ENCODE data around the gene PRKCZ.

Gene PRKCZ

DNA sequence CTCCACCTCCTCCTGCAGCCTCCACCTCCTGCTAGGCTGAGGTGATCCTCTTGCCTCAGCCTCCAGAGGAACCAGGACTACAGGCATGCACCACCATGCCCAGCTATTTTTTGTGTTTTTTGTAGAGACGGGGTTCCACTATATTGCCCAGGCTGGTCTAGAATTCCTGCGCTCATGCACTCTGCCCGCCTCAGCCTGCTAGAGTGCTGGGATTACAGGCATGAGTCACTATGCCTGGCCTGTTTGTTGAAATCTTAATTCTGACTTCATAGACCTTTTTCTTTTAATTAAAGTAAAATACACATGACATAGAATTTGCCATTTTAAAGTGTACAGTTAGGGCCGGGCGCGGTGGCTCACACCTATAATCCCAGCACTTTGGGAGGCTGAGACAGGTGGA lies 101.7 kb downstream of the PRKCZ start:
- TF ChIP-seq SUZ12 (IDR thresholded peaks at IDR 0.05; ENCODE audit: extremely low read depth, insufficient read depth, insufficient read length) (no peak), ZNF274 (IDR thresholded peaks at IDR 0.05; ENCODE audit: low read depth, low read length) (no peak), YY1 (IDR thresholded peaks at IDR 0.05; ENCODE audit: insufficient read depth, insufficient read length) (no peak)
- H3K9ac ChIP-seq (ENCODE audit: insufficient read length, low read depth) = no peak overlapping the region
- DNase-seq (ENCODE audit: low read depth, low spot score) = no peak
- no peaks in the 10 kb centered on the region for H3K27me3 ChIP-seq (ENCODE audit: insufficient read depth, insufficient read length)
- H3K9me3 ChIP-seq (ENCODE audit: insufficient read depth, low read length) = no peaks in the 10 kb centered on the region
- H3K36me3 ChIP-seq (ENCODE audit: insufficient read depth, insufficient read length, low read length) = peaks cover 50% of the 10 kb centered on the region
- peaks cover 3% of the 10 kb centered on the region for H3K4me1 ChIP-seq (ENCODE audit: insufficient read depth, insufficient read length)
- no peak overlapping the region for H3K4me3 ChIP-seq (ENCODE audit: insufficient read length, low read depth)

DNA sequence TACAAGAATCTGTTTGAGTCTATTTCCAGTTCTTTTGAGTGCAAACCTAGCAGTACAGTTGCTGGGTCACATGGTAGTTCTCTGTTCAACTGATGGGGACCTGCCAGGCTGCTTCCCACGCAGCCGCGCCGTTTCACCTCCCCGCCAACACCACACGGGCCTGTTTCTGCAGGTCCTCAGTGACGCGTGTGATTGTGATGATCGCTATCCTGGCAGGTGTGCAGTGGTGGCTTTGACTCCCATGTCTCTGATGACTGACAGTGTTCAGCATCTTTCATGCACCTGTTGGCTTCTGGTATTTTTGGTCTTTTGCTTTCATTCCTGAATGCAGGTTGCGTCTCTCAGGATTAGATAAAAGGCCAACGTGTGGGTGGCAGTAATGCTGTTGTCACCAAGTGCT lies 102.7 kb downstream of the PRKCZ start:
- peaks cover 48% of the 10 kb centered on the region for H3K36me3 ChIP-seq (ENCODE audit: insufficient read depth, insufficient read length, low read length)
- TF ChIP-seq YY1 (IDR thresholded peaks at IDR 0.05; ENCODE audit: insufficient read depth, insufficient read length) (no peak), SUZ12 (IDR thresholded peaks at IDR 0.05; ENCODE audit: extremely low read depth, insufficient read depth, insufficient read length) (no peak), ZNF274 (IDR thresholded peaks at IDR 0.05; ENCODE audit: low read depth, low read length) (no peak)
- H3K27me3 ChIP-seq (ENCODE audit: insufficient read depth, insufficient read length) = no peaks in the 10 kb centered on the region
- H3K4me3 ChIP-seq (ENCODE audit: insufficient read length, low read depth) = no peak overlapping the region
- DNase-seq (ENCODE audit: low read depth, low spot score) = no peak
- no peaks in the 10 kb centered on the region for H3K9me3 ChIP-seq (ENCODE audit: insufficient read depth, low read length)
- no peak overlapping the region for H3K9ac ChIP-seq (ENCODE audit: insufficient read length, low read depth)
- H3K4me1 ChIP-seq (ENCODE audit: insufficient read depth, insufficient read length) = peaks cover 3% of the 10 kb centered on the region

DNA sequence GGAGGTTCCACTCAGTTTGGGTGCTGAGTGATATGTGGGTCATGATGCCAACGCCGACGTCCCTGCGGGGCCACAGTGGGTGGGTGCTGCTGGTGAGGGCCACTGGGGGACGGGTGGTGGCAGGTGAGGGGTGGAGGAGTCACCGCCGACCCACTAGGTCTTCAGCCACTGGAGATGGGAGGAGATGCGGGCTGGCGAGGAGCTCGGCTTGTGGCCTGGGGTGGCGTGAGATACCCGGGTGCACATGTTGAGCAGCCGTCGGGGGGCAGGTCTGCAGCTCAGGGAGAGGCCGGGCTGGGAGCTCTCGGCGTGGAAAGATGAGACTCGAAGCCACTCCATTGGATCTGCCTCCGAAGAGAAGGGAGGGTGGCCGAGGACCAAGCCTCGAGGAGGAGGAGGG lies 103.8 kb downstream of the PRKCZ start:
- TF ChIP-seq SUZ12 (IDR thresholded peaks at IDR 0.05; ENCODE audit: extremely low read depth, insufficient read depth, insufficient read length) (no peak), ZNF274 (IDR thresholded peaks at IDR 0.05; ENCODE audit: low read depth, low read length) (no peak), YY1 (IDR thresholded peaks at IDR 0.05; ENCODE audit: insufficient read depth, insufficient read length) (no peak)
- no peak for DNase-seq (ENCODE audit: low read depth, low spot score)

DNA sequence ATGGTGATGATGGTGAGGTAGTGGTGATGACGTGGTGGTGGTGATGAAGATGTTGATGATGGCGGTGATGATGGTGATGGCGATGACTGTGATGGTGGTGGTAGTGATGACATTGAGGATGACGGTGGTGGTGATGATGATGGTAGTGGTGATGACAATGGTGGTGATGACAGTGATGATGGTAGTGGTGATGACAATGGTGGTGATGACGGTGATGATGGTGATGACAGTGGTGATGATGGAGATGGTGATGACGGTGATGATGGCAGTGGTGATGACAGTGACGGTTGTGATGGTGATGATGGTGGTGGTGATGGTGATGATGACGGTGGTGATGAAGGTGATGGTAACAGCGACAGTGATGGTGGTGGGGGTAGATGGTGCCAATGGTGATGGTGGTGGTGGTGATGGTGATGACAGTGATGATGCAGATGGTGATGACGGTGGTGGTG lies 105.0 kb downstream of the PRKCZ start:
- DNase-seq (ENCODE audit: low read depth, low spot score) = no peak
- Histone ChIP-seq H3K36me3 (ENCODE audit: insufficient read depth, insufficient read length, low read length) (peaks cover 43% of the 10 kb centered on the region), H3K9me3 (ENCODE audit: insufficient read depth, low read length) (no peaks in the 10 kb centered on the region), H3K4me3 (ENCODE audit: insufficient read length, low read depth) (no peak overlapping the region), H3K9ac (ENCODE audit: insufficient read length, low read depth) (no peak overlapping the region), H3K27me3 (ENCODE audit: insufficient read depth, insufficient read length) (no peaks in the 10 kb centered on the region), H3K4me1 (ENCODE audit: insufficient read depth, insufficient read length) (peaks cover under 1% of the 10 kb centered on the region)
- no peak for TF ChIP-seq SUZ12 (IDR thresholded peaks at IDR 0.05; ENCODE audit: extremely low read depth, insufficient read depth, insufficient read length)
- TF ChIP-seq ZNF274 (IDR thresholded peaks at IDR 0.05; ENCODE audit: low read depth, low read length) = no peak
- no peak for TF ChIP-seq YY1 (IDR thresholded peaks at IDR 0.05; ENCODE audit: insufficient read depth, insufficient read length)

More for the DNA sequence above, 103.8 kb downstream of the PRKCZ start:
- no peaks in the 10 kb centered on the region for H3K4me1 ChIP-seq (ENCODE audit: insufficient read depth, insufficient read length)
- no peak overlapping the region for H3K4me3 ChIP-seq (ENCODE audit: insufficient read length, low read depth)
- H3K36me3 ChIP-seq (ENCODE audit: insufficient read depth, insufficient read length, low read length) = peaks cover 40% of the 10 kb centered on the region
- H3K9me3 ChIP-seq (ENCODE audit: insufficient read depth, low read length) = no peaks in the 10 kb centered on the region
- H3K27me3 ChIP-seq (ENCODE audit: insufficient read depth, insufficient read length) = no peaks in the 10 kb centered on the region
- H3K9ac ChIP-seq (ENCODE audit: insufficient read length, low read depth) = no peak overlapping the region

DNA sequence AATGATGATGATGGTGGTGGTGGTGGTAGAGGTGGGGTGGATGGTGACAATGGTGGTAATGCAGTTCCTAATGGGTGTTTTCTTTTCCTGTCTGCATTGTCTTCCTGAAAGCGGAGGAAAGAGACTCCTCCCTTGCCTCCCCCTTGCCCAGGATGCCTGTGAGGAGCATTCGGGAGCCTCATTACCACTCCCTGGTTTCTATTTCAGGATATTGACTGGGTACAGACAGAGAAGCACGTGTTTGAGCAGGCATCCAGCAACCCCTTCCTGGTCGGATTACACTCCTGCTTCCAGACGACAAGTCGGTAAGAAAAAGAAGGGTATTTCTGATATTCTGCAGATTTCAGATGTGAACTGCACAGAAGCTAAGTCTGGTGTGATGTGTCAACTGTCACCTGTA lies 105.6 kb downstream of the PRKCZ start:
- no peak for DNase-seq (ENCODE audit: low read depth, low spot score)
- no peak overlapping the region for H3K9ac ChIP-seq (ENCODE audit: insufficient read length, low read depth)
- peaks cover 3% of the 10 kb centered on the region for H3K4me1 ChIP-seq (ENCODE audit: insufficient read depth, insufficient read length)
- H3K36me3 ChIP-seq (ENCODE audit: insufficient read depth, insufficient read length, low read length) = peaks cover 43% of the 10 kb centered on the region
- H3K27me3 ChIP-seq (ENCODE audit: insufficient read depth, insufficient read length) = no peaks in the 10 kb centered on the region
- no peaks in the 10 kb centered on the region for H3K9me3 ChIP-seq (ENCODE audit: insufficient read depth, low read length)
- TF ChIP-seq YY1 (IDR thresholded peaks at IDR 0.05; ENCODE audit: insufficient read depth, insufficient read length) (no peak), ZNF274 (IDR thresholded peaks at IDR 0.05; ENCODE audit: low read depth, low read length) (no peak), SUZ12 (IDR thresholded peaks at IDR 0.05; ENCODE audit: extremely low read depth, insufficient read depth, insufficient read length) (no peak)
- H3K4me3 ChIP-seq (ENCODE audit: insufficient read length, low read depth) = no peak overlapping the region

DNA sequence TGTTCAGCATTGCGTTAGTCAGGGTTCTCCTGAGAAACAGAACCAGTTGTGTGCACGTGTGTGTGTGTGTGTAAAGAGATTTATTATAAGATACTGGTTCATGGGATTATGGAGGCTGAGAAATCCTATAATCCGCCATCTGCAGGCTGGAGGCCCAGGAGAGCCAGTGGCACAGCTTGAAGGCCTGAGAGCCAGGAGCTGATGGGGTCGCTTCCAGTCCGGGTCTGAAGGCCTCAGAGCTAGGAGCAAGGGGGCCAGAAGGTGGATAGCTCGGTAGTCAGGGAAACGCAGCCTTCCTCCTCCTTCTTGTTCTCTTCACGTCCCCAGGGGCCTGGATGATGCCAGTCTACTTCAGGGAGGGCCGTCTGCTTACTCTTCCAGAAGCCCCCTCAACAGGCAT lies 106.7 kb downstream of the PRKCZ start:
- Histone ChIP-seq H3K27me3 (ENCODE audit: insufficient read depth, insufficient read length) (no peaks in the 10 kb centered on the region), H3K36me3 (ENCODE audit: insufficient read depth, insufficient read length, low read length) (peaks cover 36% of the 10 kb centered on the region)
- TF ChIP-seq ZNF274 (IDR thresholded peaks at IDR 0.05; ENCODE audit: low read depth, low read length) (no peak), YY1 (IDR thresholded peaks at IDR 0.05; ENCODE audit: insufficient read depth, insufficient read length) (no peak), SUZ12 (IDR thresholded peaks at IDR 0.05; ENCODE audit: extremely low read depth, insufficient read depth, insufficient read length) (no peak)

DNA sequence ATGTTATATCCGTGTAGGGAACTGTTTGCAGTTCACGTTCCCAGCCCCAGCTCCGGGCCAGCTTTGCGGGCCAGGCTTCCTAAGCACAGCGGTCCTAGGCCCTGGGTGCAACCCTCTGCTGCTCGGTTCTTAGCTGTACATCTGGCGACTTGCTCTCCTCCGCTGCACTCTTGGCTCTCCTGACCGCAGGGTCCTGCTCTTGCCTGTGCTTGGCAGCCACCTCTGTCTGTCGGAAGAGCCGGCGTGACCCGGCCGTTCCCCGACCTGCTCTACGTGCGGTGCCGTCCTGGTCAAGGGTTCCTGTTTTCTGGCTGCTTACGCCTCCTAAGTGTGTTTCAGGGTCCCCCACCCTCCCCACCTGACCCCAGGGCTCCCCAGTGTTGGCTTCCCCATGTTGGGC lies 107.6 kb downstream of the PRKCZ start:
- Histone ChIP-seq H3K4me1 (ENCODE audit: insufficient read depth, insufficient read length) (peaks cover 3% of the 10 kb centered on the region), H3K4me3 (ENCODE audit: insufficient read length, low read depth) (no peak overlapping the region), H3K27me3 (ENCODE audit: insufficient read depth, insufficient read length) (no peaks in the 10 kb centered on the region), H3K9me3 (ENCODE audit: insufficient read depth, low read length) (no peaks in the 10 kb centered on the region), H3K9ac (ENCODE audit: insufficient read length, low read depth) (no peak overlapping the region), H3K36me3 (ENCODE audit: insufficient read depth, insufficient read length, low read length) (peaks cover 31% of the 10 kb centered on the region)
- no peak for TF ChIP-seq ZNF274 (IDR thresholded peaks at IDR 0.05; ENCODE audit: low read depth, low read length)
- TF ChIP-seq YY1 (IDR thresholded peaks at IDR 0.05; ENCODE audit: insufficient read depth, insufficient read length) = no peak
- no peak for TF ChIP-seq SUZ12 (IDR thresholded peaks at IDR 0.05; ENCODE audit: extremely low read depth, insufficient read depth, insufficient read length)
- no peak for DNase-seq (ENCODE audit: low read depth, low spot score)

More for the DNA sequence above, 106.7 kb downstream of the PRKCZ start:
- Histone ChIP-seq H3K4me1 (ENCODE audit: insufficient read depth, insufficient read length) (peaks cover 3% of the 10 kb centered on the region), H3K4me3 (ENCODE audit: insufficient read length, low read depth) (no peak overlapping the region), H3K9me3 (ENCODE audit: insufficient read depth, low read length) (no peaks in the 10 kb centered on the region), H3K9ac (ENCODE audit: insufficient read length, low read depth) (no peak overlapping the region)
- no peak for DNase-seq (ENCODE audit: low read depth, low spot score)

Data from NT2/D1 (cell line).